ENCODE measurements around the gene UBALD2.

UBALD2 gene

GRCh38 chr17:76274112-76274956, 9.2 kb downstream of the UBALD2 start:
- H3K4me3 ChIP-seq (ENCODE audit: low read length), result no peak overlapping the region
- TF ChIP-seq ZNF274 (IDR thresholded peaks at IDR 0.05; ENCODE audit: low read depth, low read length), result no peak

- H3K4me3 ChIP-seq (ENCODE audit: low read length), result no peak overlapping the region
- TF ChIP-seq ZNF274 (IDR thresholded peaks at IDR 0.05; ENCODE audit: low read depth, low read length), result no peak
Measured at GRCh38 chr17:76275382-76276068, 10.4 kb downstream of the UBALD2 start.

DNA sequence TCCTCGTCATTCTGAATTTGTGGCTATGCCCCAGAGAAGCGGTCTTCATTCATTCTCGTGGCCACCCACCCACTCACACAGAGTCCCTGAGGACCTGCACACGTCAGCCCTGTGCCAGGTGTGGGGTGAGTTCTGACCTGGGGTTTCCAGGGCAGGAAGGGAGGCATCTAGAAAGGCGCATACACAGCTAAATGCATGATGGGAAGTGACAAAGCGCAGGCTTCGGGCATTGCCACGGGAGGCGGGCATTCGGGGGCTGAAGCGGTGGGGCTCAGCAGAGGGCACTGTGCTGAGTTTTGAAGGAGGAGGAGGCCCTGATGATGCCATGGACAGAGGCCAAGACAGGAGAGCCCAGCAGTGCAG, 10.9 kb downstream of the UBALD2 start:
- H3K4me3 ChIP-seq (ENCODE audit: low read length), result no peak overlapping the region
- no peak for TF ChIP-seq ZNF274 (IDR thresholded peaks at IDR 0.05; ENCODE audit: low read depth, low read length)

GRCh38 chr17:76276461-76277299, 11.5 kb downstream of the UBALD2 start:
- no peak for TF ChIP-seq ZNF274 (IDR thresholded peaks at IDR 0.05; ENCODE audit: low read depth, low read length)
- H3K4me3 ChIP-seq (ENCODE audit: low read length), result no peak overlapping the region

DNA sequence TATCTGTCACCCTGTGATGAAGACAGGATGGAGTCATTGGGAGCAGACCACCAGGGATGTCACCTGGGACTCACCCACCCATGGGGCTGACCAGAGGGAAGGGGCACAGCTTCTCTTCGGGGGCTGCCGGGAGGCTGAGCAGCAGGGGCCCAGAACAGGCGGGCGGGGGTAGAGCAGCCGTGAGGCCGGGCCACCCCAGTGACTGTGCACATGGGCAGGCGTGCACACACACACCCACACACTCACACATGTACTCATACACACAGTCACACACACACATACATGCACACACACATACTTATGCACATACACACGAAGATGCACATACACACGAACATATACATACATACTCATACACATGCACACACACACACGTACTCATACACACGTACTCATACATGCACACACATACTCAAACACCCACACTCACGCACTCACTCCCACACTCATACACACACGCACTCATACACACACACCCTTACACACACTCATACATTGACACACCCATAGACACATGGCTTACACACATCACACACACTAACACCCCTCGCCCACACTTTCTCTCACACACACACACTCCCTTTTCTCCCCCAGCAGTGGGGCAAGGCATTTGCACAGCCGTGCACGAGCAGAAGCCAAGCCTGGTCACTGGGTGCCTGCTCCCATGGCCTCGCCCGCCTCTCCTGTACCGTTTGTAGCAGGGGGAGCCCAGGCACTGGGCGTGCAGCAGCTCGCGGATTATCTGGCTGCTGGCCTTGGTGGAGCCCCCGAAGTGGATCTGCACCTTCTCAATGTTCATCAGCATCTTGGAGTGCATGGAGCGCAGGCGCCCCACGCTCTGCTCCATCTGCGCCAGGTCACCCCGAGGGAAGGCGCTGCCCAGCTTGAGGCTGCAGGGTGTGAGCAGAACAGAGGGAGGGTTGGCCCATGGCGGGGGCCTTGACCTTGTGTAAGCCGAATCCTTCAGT, 12.4 kb downstream of the UBALD2 start:
- no peak for TF ChIP-seq ZNF274 (IDR thresholded peaks at IDR 0.05; ENCODE audit: low read depth, low read length)
- H3K4me3 ChIP-seq (ENCODE audit: low read length), result no peak overlapping the region

- H3K4me3 ChIP-seq (ENCODE audit: low read length), result no peak overlapping the region
- TF ChIP-seq ZNF274 (IDR thresholded peaks at IDR 0.05; ENCODE audit: low read depth, low read length), result no peak
Measured at GRCh38 chr17:76278268-76278908, 13.2 kb downstream of the UBALD2 start.

DNA sequence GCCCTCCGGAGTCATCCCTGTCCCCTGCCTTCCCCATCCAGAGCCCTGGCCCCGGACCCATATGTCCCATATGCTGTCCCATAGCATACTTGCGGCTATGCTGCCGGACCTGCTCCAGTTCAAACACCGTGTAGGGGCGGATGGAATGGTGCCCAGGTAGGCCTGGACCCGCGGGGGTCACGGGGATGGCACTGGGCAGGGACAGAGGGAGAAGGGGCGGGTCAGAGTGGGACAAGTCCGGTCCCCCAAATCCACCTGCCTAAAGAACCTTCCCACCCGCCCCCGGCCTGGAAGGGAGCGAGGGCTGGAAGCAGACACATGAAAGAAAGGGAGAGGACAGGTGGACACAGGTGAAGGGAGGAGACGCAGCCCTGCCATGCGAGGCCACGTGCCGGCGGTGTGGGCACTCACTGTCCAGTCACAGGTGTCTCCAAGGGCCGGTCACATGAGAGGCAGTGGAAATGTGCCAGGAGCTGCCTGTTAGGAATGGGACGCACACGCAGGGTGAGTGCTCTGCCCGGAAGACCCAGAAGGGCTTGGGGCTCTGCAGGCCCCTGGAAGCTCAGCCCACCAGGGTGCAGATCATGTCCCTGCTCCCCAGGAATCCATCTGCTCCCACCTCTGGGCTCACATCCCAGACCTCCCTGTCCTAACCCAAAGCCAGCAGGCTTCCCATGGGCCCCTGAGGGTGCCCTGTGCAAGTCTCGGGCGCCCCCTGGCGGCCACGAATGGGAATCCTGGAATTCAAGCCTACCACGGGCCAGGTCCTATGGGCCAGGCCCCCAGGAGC, 14.0 kb downstream of the UBALD2 start:
- no peak overlapping the region for H3K4me3 ChIP-seq (ENCODE audit: low read length)
- no peak for TF ChIP-seq ZNF274 (IDR thresholded peaks at IDR 0.05; ENCODE audit: low read depth, low read length)

GRCh38 chr17:76279742-76280287, 14.7 kb downstream of the UBALD2 start:
- TF ChIP-seq ZNF274 (IDR thresholded peaks at IDR 0.05; ENCODE audit: low read depth, low read length), result no peak
- H3K4me3 ChIP-seq (ENCODE audit: low read length), result no peak overlapping the region

GRCh38 chr17:76280650-76281049, 15.5 kb downstream of the UBALD2 start:
- TF ChIP-seq ZNF274 (IDR thresholded peaks at IDR 0.05; ENCODE audit: low read depth, low read length), result no peak
- H3K4me3 ChIP-seq (ENCODE audit: low read length), result no peak overlapping the region

DNA sequence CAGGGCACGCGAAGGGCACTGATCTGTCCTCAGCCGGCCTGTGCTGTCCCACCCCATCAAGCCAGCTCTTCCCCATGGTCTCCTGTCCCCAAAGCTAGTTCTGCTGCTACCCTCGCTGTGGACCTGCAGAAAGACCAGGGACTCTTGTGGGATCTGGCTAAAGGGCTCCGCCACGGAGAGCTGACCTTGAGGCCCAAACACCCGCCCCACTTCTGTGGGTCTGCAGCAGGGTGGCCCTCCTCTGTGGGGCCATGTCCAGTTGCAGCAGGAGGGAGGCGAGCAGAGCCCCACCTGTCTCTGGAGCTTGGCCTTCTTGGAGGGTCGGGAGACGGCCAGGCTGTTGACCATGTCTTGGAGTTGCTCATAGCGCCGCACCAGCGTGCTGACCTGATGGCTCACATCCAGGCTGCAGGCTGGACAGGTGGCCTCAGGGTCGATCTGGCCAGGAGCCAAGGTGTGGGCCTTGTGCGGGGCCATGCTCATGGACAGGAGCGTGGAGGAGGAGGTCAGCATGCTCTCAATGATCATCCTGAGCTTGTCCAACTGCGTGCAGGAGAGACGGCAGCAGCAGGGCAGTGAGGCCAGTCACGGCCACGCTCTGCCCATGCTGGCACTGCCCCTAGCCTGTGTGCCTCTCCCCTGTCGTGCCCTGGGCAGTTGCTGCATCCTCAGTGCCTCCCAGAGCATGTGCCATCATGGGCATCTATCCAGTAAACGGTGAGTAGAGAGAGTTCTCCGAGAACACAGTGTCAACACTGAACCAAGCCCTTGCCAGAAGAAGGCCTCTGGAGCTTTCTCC, 16.6 kb downstream of the UBALD2 start:
- TF ChIP-seq ZNF274 (IDR thresholded peaks at IDR 0.05; ENCODE audit: low read depth, low read length), result no peak
- no peak overlapping the region for H3K4me3 ChIP-seq (ENCODE audit: low read length)

- H3K4me3 ChIP-seq (ENCODE audit: low read length), result no peak overlapping the region
- TF ChIP-seq ZNF274 (IDR thresholded peaks at IDR 0.05; ENCODE audit: low read depth, low read length), result no peak
Measured at GRCh38 chr17:76292567-76292966, 27.4 kb downstream of the UBALD2 start.
